ENCODE data around the gene PDE1C. TPM values are rescaled to one million over a fixed set of nuclear protein-coding genes. Genes with fewer than 3 reads are reported as not detected.

The PDE1C gene
- total and polyA plus RNA-seq, 11 donors = 35.3 to 307 (median 141) TPM

- WGBS, 4 donors = 12 to 21% (median 18%) methylated on average over 2 of the region's 2 CpGs
- ATAC-seq (no peak), DNase-seq (no peak)
- no peaks in the 10 kb centered on the region for H3K9me3 ChIP-seq
- no peak overlapping the region for H3K27ac ChIP-seq
- no peak overlapping the region for H3K4me3 ChIP-seq
- H3K4me1 ChIP-seq = peaks cover 0 to 6% (median 0%) of the 10 kb centered on the region in 12 donors
- H3K36me3 ChIP-seq = no peaks in the 10 kb centered on the region
- no peak for TF ChIP-seq POLR2A (IDR thresholded peaks at IDR 0.05)
- TF ChIP-seq CTCF (IDR thresholded peaks at IDR 0.05) = peak in 4 of 12 donors; percentile 7 to 25 (median 10)
- intact Hi-C loops (cut with DNase I) = no loop called here
- H3K27me3 ChIP-seq = no peaks in the 10 kb centered on the region
These were observed 306.7 kb downstream of the PDE1C start for GRCh38 chr7:31763548-31763947.

GRCh38 chr7:31761646-31762045, 308.6 kb downstream of the PDE1C start:
- ATAC-seq = no peak
- no peak overlapping the region for H3K27ac ChIP-seq
- H3K4me1 ChIP-seq = peaks cover 0 to 6% (median 0%) of the 10 kb centered on the region in 12 donors
- no peaks in the 10 kb centered on the region for H3K27me3 ChIP-seq
- no peak overlapping the region for H3K4me3 ChIP-seq
- TF ChIP-seq POLR2A (IDR thresholded peaks at IDR 0.05) (no peak), CTCF (IDR thresholded peaks at IDR 0.05) (no peak)
- intact Hi-C loops (cut with DNase I) = no loop called here
- peak in 3 of 5 donors; percentile 32 to 58 (median 37) for DNase-seq
- no peaks in the 10 kb centered on the region for H3K36me3 ChIP-seq
- H3K9me3 ChIP-seq = no peaks in the 10 kb centered on the region

- 54 to 83% (median 69%) methylated on average over 3 of the region's 3 CpGs for WGBS, 4 donors
- ATAC-seq (no peak), DNase-seq (no peak)
- Histone ChIP-seq H3K36me3 (no peaks in the 10 kb centered on the region), H3K9me3 (no peaks in the 10 kb centered on the region), H3K4me1 (peaks cover 0 to 6% (median 0%) of the 10 kb centered on the region in 12 donors), H3K27ac (no peak overlapping the region), H3K4me3 (no peak overlapping the region), H3K27me3 (no peaks in the 10 kb centered on the region)
- intact Hi-C loops (cut with DNase I) = no loop called here
- TF ChIP-seq CTCF (IDR thresholded peaks at IDR 0.05) = no peak
- TF ChIP-seq POLR2A (IDR thresholded peaks at IDR 0.05) = no peak
These were observed 311.5 kb downstream of the PDE1C start for GRCh38 chr7:31758755-31759154.

- intact Hi-C loops (cut with DNase I) = no loop called here
These were observed 318.5 kb downstream of the PDE1C start for GRCh38 chr7:31751726-31752125.

More at GRCh38 chr7:31751726-31752125, 318.5 kb downstream of the PDE1C start:
- Histone ChIP-seq H3K27me3 (no peaks in the 10 kb centered on the region), H3K4me3 (no peak overlapping the region), H3K4me1 (no peaks in the 10 kb centered on the region), H3K9me3 (no peaks in the 10 kb centered on the region), H3K27ac (no peak overlapping the region), H3K36me3 (peaks cover 0 to 8% (median 0%) of the 10 kb centered on the region in 9 donors)
- 74 to 80% (median 77%) methylated on average over 4 of the region's 4 CpGs for WGBS, 4 donors
- ATAC-seq (no peak), DNase-seq (no peak)
- TF ChIP-seq POLR2A (IDR thresholded peaks at IDR 0.05) (no peak), CTCF (IDR thresholded peaks at IDR 0.05) (no peak)
